ENCODE results near the gene SLC16A4.
A peak's percentile ranks its signal among the peaks of the same experiment; 100 is the strongest.
"Not testable (repeated sequence)": the region's sequence is repeated elsewhere in the genome, so short reads cannot be mapped to it uniquely, and the experiment has no call there.

SLC16A4 gene

DNA sequence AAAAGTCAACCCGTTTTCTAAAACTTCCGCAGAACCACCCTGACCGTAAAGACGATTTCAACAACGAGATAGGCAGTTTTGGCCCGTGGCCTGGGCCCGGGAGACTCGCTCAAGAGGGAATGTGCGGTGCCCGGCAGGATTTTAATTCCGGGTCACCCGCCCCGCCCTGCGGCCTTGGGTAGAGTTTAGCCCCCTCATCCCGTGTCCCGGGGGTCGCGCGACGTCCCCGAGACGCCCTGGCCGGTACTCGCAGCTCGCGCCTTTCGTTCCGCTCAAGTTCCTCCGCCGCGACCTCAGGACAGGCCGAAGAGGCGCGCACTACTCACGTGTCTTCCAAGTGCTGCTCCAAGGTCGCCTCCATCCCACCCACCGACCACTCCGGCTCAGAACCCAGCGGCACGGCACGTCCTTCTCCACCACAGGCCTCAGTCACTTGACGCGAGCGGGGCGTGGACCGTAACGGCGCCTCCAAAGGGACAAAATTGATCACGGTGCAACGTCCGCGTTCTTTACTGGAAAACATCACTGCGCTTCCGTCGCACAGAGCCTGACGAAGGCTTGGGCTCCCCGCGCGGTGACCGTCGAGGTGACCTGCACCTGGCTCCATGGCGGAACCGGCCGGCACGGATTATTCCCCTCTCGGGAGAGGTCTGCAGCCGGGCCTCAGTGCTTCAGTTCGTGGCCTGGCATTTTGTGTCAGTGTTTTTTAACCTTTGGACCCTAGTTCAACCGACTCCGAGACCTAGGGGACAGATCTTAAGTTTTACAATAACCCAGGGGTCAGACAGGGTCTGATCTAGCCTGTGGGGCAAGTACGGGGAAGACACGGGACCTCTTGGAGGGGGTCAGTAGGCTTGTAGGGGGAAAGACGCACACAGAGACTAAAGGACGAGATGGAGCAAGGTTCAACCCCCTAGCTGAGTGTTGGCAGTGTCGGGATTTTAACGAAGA lies 16.7 kb upstream of the SLC16A4 start, which contains the start of gene LAMTOR5:
Gene LAMTOR5 (minus strand): TSS at position 435 of the 951 bp plus-strand sequence. CDS start 74 bp downstream, at position 361.
- DNase-seq: peak; percentile 54

DNA sequence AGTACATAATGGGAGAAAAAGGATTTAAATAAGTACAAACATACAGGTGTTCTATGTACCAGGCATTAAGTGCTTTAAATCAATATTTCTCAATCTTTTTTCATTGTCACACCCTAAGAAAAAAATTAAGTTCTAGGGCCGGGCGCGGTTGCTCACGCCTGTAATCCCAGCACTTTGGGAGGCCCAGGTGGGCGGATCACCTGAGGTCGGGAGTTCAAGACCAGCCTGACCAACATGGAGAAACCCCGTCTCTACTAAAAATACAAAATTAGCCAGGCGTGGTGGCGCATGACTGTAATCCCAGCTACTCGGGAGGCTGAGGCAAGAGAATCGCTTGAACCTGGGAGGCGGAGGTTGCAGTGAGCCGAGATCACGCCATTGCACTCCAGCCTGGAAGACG lies 15.6 kb upstream of the SLC16A4 start:
- not testable (repeated sequence) for DNase-seq

DNA sequence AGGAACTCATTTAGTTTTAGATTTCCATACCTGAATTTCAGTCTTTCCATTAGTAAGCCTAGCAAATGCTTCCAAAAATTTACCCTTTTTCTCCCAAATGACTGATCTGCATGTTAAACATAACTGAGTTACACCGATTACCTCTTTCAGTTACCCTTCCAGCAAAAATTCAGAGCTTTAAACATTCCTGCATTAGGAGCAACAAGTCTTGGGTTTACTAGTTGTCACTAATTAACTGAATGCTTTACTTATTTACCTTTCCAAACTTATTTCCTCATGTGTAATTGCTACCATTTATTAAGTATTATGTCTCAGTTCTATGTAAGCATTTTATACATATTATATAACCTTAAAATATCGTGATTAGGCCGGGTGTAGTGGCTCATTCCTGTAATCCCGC lies 13.6 kb upstream of the SLC16A4 start:
- no peak for DNase-seq

DNA sequence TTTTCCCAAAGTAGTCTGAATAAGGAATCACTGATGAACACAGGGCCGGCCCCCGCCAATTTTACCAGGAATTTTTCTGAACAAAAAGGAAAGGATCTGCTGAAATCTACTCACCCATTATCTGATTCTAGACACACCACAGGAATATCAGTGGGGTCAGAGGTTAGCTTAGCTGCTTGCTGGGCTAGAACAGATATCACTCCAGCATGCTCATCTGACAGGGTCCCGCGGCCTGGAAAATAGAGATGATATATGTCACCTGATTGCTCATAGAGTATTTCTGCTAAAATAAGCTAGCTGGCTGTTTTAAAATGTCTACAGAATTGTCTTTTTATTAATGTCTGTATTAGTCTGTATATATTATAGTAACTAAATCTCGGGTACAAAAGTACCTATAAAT lies 13.0 kb upstream of the SLC16A4 start:
- DNase-seq: no peak

DNA sequence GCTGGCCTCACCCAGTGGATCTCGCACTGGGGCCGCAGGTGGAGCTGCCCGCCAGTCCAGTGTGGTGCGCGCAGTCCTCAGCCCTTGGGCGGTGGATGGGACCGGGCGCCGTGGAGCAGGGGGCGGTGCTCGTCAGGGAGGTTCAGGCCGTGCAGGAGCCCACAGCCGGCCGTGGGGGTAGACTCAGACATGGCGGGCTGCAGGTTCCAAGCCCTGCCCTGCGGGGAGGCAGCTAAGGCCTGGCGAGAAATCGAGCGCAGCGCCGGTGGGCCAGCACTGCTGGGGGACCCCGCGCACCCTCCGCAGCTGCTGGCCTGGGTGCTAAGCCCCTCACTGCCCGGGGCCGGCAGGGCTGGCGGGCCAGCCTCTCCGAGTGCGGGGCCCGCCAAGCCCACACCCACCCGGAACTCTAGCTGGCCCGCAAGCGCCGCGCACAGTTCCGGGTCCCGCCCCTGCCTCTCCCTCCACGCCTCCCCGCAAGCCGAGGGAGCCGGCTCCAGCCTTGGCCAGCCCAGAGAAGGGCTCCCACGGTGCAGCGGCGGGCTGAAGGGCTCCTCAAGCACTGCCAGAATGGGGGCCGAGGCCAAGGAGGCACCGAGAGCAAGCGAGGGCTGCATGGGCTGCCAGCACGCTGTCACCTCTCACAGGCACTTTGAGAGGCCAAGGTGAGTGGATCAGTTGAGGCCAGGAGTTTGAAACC lies 5.6 kb upstream of the SLC16A4 start:
- DNase-seq: not testable (repeated sequence)

DNA sequence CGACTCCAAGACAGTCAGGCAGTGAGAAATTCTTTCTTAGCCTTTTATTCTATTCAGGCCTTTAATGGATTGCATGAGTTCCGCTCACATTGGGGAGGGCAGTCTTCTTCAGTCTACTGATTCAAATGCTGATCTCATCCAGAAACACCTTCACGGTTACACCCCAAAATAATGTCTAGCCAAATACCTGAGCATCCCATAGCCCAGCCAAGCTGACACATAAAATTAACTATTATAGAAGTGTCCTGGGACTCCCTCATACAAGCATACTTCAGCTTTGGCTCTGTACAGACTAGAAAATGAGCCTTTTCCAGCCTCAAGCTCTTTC lies 3.6 kb upstream of the SLC16A4 start:
- no peak for DNase-seq

DNA sequence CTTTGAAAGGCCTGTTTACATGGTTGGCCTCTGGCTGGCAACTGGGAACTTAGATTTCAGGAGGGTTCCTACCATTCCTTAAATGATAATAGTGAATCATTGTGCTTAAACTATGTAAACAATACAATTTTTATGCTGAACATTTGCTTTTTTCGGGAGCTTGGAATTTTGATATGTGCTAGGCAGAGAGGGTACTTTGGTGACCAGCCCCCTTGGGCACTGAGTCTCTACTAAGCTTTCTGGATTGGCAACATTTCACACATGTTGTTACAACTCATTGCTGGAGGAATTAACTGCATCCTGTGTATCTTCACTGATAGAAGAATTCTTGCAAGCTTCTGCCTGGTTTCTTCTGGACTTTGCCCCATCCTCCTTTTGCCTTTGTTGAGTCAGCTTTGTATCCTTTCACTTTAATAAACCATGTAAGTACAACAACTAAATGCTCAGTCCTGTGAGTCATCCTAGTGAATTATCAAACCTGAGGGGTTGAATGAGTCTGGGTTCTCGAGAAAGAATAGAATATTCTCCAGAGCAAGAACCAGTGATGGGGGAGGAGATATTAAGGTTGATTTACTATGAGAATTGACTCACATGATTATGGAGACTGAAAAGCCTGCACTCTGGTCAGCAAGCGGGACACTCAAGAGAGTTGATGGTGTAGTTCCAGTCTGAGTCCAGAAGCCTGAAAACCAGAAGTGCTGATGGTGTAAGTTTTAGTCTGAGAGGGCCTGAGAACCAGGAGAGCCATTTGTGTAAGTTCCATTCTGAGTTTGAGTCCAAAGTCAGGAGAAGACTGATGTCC lies 3.1 kb upstream of the SLC16A4 start:
- no peak for DNase-seq

DNA sequence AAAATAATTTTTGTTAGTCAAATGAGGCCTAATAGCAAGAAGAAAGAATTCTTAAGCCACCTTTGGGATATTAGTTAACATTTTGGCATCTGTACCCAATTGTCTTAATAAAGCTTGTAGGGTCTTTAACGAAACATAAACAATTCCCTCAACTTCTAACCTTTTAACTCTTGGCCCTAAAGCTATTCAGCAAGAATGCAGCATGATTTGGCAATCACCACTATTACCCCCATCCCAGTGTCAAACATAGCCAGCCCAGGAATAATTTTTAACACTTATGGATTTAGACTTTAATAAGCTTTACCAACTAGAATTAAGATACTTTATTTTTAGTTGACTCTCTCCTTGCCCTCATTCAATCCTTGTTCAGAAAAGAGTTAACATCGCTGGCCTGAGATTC lies 2.5 kb upstream of the SLC16A4 start:
- no peak for DNase-seq

DNA sequence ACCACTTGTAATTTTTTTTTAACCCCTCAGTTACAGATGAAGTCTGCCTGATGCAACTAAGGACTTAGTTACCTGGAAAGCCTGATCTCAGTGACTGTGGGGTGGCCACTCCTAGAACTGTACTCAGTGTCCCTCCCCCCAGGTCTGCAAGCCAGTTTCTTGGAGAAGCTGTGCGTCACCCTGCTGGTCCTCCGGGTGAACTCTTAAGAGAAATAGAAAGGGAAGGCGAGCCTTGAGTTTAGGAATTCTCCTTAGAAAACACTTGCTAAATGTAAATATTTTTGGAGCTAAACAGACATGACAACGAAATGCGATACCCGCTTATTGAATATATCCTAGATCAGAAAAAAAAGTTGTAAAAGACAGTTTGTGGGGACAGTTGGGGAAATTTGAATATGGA lies 730 bp downstream of the SLC16A4 start:
- DNase-seq: no peak

DNA sequence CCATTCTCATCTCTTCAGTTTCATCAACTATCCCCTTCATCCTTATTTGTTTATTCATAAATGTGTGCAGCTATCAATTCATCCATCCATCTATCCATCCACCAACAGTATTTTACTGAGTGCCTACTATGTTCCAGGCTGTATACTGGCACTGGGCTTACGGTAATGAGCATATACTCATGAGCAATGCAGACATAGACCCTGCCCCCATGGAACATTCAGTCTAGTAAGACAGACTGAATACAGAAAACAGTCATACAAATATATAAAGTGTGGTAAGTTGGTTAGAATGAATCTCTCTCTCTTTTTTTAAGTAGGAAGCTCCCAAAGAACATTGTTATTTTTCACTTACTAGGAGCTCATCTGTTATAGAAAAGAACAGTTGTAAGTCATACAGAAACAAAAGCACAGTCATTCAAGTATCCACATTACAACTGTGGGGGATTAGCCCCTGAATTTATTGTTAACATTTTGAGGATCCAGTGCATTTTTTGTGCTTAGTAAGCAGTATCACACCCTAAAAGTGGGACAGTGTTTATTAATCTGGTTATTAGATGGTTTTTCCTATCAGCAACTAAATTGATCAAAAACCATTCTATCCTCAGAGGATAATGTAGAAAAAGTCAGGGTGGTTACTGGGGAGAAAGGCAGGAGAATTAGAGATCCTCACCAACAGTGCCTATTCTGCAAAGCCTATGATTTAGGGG lies 3.6 kb downstream of the SLC16A4 start:
- no peak for DNase-seq

DNA sequence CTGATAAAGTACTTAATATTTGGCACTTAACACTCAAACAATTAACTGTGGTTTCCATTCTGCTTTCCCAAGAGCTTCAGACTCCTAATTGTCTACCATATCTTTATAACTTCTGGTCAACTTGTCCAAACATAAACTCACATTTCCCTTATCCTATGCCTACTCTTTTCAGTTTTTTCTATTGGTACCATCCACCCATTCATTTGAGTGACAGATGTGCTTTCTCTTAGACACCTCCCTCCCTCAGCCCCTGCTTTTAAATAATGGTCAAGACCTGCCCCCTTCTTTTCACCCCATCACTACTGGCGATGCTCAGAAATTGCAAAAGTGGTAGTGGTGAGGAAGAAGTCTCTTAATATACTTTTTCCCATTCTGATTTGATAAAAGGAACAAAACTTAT lies 5.5 kb downstream of the SLC16A4 start:
- no peak for DNase-seq

DNA sequence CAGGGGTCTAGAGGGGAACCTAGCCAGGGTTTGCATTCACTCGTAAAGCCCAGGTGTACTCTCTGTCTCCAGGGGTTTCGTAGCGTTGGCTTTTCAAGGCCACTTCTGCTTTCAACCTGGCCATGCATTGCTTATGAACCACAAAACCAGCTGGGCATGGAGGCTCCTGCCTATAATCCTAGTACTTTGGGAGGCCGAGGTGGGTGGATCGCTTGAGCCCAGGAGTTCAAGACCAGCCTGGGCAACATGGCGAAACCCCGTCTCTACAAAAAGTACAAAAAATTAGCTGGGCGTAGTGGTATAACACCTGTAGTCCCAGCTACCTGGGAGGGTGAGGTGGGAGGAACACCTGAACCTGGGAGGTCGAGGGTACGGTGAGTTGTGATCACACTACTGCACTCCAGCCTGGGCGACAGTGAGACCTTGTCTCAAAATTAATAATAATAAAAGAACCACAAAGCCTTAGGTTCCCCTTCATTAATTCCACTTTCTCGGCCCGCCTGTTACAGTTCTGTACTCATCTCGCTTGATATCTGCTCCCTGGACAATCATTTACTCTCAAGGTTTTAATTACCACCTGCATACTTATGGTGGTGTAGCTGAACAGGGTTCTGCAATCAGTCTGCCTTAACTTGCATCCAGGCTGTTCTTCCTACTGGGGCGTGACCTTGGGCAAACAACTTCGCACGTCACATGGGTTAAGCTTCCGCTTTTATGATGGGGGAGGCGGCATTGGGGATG lies 6.1 kb downstream of the SLC16A4 start:
- no peak for DNase-seq

DNA sequence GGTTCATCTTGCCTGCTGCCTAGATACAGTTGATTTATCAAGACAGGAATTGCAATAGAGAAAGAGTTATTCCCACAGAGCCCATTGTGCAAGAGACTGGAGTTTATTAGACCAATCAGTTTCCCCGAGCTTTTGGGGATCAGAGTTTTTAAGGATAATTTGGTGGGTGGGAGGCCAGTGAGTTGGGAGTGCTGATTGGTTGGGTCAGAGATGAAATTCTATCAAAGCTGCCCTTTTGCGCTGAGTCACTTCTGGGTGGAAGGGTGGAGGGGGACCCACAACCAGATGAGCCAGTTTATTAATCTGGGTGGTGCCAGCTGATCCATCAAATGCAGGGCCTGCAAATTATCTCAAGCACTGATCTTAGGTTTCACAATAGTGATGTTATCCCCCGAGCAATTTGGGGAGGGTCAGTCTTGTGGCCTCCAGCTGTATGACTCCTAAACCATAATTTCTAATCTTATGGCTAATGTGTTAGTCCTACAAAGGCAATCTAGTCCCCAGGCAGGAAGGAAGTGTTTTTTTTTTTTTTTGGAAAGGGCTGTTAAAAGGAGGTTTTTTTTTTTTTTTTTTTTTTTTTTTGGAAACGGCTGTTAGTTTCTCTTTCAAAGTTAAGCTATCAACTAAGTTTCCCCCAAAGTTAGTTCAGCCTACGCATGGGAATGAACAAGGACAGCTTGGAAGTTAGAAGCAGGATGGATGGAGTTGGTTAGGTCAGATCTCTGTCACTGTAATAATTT lies 7.4 kb downstream of the SLC16A4 start:
- no peak for DNase-seq

DNA sequence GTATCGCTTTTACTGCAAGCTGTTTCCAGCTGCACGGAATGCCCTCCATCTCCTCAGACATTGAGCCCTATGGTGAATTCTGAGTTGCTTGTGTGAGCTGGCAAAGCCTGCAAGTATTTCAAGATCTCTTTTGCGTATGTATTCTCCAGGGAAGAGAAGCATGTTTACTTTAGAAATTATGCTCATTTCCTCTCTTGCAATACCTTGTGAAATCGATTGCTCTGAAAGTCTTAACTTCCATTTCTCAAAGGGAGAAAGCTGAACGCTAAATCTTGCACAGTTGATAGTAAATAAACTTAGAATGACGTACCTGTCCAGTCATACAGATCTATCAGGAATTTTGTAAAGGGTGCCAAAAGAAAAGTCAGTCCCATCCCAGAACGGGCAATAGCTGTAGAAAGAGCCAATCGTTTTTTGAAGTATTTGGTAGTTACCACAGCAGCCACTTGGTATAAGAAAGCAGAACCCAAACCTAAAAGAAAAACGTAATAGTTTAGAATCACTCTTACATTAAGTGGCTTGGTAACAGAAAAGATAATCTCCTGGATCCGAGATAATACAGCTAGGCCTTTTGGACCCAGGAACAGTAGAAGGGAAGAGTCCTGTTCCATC lies 10.0 kb downstream of the SLC16A4 start:
- DNase-seq: no peak

DNA sequence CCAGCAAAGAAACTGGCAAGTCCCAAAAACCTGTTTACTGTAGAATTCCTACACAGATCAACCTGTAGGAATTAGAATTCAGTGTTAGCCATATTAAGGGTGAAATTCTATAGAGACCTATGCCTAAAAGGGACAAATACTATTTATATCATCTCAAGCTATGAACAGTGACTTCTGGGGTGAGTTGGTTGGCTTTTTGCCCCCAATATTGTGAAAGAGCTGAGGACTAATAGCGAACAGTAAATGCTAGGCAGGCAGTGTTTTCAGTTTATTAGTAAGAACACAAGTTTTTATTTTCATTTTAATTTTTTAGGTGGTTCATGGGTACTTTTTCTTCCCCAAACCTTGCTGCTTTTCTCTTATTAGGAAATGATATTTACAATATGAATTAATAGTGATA lies 15.3 kb downstream of the SLC16A4 start:
- no peak for DNase-seq

DNA sequence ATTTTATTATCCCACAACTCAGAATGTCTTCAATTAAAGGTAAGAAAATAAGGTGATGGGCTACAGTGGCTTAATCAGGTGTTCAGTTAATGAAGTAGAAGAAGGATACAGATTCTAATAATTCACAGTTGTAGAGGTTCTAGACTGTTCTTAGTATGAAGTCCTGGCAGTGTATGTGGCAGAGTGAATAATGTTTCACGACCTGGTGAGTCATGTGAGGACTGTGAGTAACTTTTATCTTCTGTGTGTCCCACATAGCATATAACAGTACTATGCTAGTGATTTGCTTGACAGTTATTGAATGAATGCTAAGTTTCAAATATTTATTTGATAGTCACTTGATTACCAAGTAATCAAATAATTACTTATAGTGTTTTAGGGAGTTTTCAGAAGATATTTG lies 20.0 kb downstream of the SLC16A4 start:
- DNase-seq: no peak

DNA sequence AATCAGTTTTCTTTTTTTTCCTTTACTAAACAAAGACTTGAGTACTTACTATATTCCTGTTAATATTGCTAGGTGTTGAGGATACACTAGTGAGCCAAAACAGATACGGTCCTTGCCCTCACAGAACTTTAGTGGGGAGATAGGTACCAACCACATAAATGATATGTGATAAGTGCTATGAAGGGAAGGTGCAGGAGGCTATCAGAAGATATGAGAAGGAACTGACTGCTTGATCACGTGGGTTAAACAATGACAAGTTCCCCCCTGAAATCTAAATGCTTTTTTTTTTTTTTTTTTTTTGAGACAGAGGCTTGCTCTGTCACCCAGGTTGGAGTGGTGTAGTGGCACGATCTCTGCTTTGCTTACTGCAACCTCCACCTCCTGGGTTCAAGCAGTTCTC lies 26.6 kb downstream of the SLC16A4 start:
- DNase-seq: no peak

DNA sequence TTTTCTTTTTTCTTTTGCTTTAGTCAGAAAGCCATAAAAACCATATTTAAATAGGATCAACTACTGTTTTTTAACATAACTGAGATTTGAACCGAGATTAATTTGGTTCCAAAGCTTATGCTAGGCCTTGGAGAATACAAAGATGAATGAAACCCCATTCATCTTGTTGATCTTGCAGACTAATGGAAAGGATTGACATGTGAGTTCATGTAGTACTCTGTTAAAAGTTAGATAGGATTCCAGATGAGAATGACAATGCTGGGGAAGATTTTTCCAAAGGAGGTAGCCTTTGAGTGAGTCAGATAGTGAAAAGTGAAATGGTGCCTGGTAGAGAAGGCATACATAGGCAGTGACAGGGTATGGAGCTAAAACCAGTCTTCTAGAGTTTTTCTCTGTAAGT lies 29.0 kb downstream of the SLC16A4 start:
- DNase-seq: no peak

DNA sequence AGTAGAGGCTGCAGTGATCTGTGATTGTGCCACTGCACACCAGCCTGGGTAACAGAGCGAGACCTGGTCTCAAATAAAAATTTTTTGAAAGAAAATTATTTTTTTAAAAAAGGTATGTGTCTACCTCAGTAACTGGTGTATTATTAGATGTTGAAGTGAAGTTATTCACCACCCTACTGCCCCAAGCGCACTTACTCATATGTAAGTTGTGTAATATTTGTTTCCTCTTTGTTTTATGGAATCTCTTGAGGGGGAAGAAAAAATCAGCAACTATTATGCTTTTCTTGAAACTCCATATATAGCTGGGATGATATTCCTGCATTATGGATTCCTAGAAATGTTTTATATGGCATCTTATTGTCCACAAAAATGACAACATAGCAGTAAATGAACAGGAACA lies 30.4 kb downstream of the SLC16A4 start:
- DNase-seq: no peak

DNA sequence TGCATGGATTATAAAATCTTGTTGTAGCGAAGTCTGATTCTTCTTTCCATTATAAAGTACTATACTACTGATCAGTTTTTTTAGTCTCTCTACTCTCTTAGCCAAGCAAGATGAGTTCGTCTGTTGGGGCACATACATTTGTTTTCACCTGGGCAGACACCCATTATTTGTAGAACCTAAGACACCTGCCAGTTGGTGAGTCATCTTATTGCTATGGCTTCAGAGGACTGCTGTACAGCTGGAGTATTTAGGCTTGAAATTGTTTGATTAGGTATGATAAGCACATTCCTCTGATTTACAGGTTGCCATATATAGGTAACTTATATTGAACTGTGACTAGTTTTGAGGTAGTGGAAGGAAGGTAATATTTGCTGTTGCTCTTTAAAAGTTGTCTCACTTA lies 34.4 kb downstream of the SLC16A4 start:
- no peak for DNase-seq

DNA sequence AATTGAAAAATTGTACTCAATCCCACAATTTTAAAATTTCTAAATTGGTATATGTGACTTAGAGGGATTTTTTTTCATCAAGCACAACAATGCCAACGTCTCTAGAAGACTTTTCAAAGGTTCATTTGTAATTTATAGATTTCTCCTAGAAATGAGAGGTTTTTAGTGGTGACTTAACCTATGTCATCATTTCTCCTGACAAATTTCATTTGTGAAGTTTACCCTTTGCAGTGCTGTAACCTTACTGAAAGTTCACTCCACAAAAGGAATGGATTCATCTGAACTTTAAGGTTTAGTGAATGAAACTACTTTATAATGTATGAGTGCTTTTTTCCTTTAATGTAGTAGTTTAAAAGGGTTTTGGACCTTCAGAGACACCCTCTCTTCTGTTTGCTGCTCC lies 35.5 kb downstream of the SLC16A4 start:
- DNase-seq: no peak

All from NCI-H187 treated with DMSO at 0.1 percent for 48 hours (cell line).